ENCODE data around the gene DISC1. TPM values are rescaled to one million over a fixed set of nuclear protein-coding genes. Genes with fewer than 3 reads are reported as not detected.
"Not testable (repeated sequence)": the region's sequence is repeated elsewhere in the genome, so short reads cannot be mapped to it uniquely, and the experiment has no call there.

The DISC1 gene
- total RNA-seq, 6 experiments from 2014 or later: 1.8 to 3.3 (median 2.4) TPM

- DNase-seq: no peak
- WGBS (ENCODE audit: insufficient coverage, low coverage, low lambda C conversion rate, missing lambda C conversion rate): 48% methylated on average over 1 of the region's 1 CpG
- Histone ChIP-seq H3K4me3 (no peak overlapping the region), H3K9me3 (no peaks in the 10 kb centered on the region), H3K36me3 (no peaks in the 10 kb centered on the region), H3K27me3 (no peaks in the 10 kb centered on the region), H3K27ac (no peak overlapping the region), H3K4me1 (no peaks in the 10 kb centered on the region)
- TF ChIP-seq POLR2A (IDR thresholded peaks at IDR 0.05): no peak
- no peak for TF ChIP-seq CTCF (IDR thresholded peaks at IDR 0.05)
- intact Hi-C loops (cut with DNase I): no loop called here
- ATAC-seq: no peak
Measured at GRCh38 chr1:231638647-231639046, 12.1 kb downstream of the DISC1 start.

DNA sequence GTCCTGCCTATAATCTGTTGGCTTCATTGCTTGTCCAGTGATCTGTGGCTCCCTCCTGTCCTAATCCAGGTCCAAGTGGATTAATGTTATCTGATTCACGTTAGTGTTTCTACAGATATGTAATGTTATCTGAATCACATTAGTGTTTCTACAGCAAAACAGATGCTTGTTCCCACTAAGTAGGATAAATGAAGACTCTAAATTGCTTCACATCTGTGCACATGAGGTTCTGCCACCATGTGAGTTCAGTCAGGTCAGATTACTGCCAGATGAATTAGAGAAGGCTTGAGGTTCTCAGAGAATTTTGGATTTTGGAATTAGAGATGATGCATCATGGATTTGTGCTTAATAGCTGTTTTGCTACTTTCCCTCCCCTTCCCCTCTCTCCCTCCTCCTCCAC is 13.2 kb downstream of the DISC1 start:
- no peak for DNase-seq

DNA sequence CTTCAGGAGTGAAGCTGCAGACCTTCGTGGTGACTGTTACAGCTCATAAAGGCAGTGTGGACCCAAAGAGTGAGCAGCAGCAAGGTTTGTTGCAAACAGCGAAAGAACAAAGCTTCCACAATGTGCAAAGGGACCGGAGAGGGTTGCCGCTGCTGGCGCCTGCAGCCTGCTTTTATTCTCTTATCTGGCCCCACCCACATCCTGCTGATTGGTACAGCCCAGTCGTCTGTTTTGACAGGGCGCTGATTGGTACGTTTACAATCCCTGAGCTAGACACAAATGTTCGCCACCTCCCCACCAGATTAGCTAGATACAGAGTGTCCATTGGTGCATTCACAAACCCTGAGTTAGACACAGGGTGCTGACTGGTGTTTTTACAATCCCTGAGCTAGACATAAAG is 14.9 kb downstream of the DISC1 start:
- 74% methylated on average over 3 of the region's 9 CpGs for WGBS (ENCODE audit: insufficient coverage, low coverage, low lambda C conversion rate, missing lambda C conversion rate)
- H3K27me3 ChIP-seq, H3K4me1 ChIP-seq: not testable (repeated sequence)

More for the DNA sequence above, 13.2 kb downstream of the DISC1 start:
- intact Hi-C loops (cut with DNase I): no loop called here
- Histone ChIP-seq H3K27me3 (no peaks in the 10 kb centered on the region), H3K36me3 (no peaks in the 10 kb centered on the region), H3K27ac (no peak overlapping the region), H3K4me1 (no peaks in the 10 kb centered on the region), H3K4me3 (no peak overlapping the region), H3K9me3 (no peaks in the 10 kb centered on the region)
- no peak for TF ChIP-seq POLR2A (IDR thresholded peaks at IDR 0.05)
- no peak for TF ChIP-seq CTCF (IDR thresholded peaks at IDR 0.05)
- ATAC-seq: no peak
- WGBS (ENCODE audit: insufficient coverage, low coverage, low lambda C conversion rate, missing lambda C conversion rate): 17% methylated on average over 1 of the region's 1 CpG

GRCh38 chr1:231642061-231642460 is 15.5 kb downstream of the DISC1 start:
- H3K27ac ChIP-seq; H3K36me3 ChIP-seq; H3K27me3 ChIP-seq; DNase-seq; H3K4me1 ChIP-seq; intact Hi-C loops (cut with DNase I); H3K9me3 ChIP-seq; ATAC-seq; H3K4me3 ChIP-seq: not testable (repeated sequence)
- WGBS (ENCODE audit: insufficient coverage, low coverage, low lambda C conversion rate, missing lambda C conversion rate): 100% methylated on average over 2 of the region's 36 CpGs

More for the DNA sequence above, 14.9 kb downstream of the DISC1 start:
- ATAC-seq; H3K4me3 ChIP-seq; intact Hi-C loops (cut with DNase I); H3K27ac ChIP-seq; H3K36me3 ChIP-seq; H3K9me3 ChIP-seq; DNase-seq: not testable (repeated sequence)

DNA sequence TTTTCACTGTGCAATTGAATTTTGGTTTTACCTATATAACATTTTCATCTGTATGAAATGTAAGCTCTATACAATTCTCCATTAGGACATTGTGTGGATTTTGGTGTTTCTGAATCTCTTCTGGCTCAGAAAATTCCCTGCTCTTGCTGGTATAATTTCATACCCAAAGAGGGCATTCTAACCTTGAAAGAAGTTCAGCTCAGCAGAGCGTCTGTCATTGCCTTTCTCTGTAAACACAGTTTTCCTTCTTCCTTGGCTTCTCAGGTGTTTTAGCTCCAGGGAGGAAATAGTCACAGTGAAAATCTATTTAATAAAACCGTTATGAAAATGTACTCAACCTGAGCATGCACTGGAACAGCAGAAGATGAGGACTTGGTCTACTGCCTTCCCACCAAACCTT is 16.0 kb downstream of the DISC1 start:
- Histone ChIP-seq H3K36me3 (no peaks in the 10 kb centered on the region), H3K27me3 (no peaks in the 10 kb centered on the region), H3K27ac (no peak overlapping the region), H3K4me1 (no peaks in the 10 kb centered on the region), H3K4me3 (no peak overlapping the region), H3K9me3 (no peaks in the 10 kb centered on the region)
- TF ChIP-seq CTCF (IDR thresholded peaks at IDR 0.05): no peak
- TF ChIP-seq POLR2A (IDR thresholded peaks at IDR 0.05): no peak
- ATAC-seq (no peak), DNase-seq (no peak)
- intact Hi-C loops (cut with DNase I): no loop called here
- 54% methylated on average over 2 of the region's 2 CpGs for WGBS (ENCODE audit: insufficient coverage, low coverage, low lambda C conversion rate, missing lambda C conversion rate)
